K562 (cell line): ENCODE data around the gene PARD6B. TPM values are rescaled to one million over a fixed set of nuclear protein-coding genes. Genes with fewer than 3 reads are reported as not detected.

Source experiments
- ATF4 ChIP-seq: fragments of 450-650 bp; formaldehyde crosslinking; IDR thresholded peaks from 2 replicates; pipeline ENCODE4 v1.4.0; 2022; ENCODE audit warnings: mild to moderate bottlenecking, moderate library complexity
- ATF7 ChIP-seq: fragments of 450-650 bp; IDR thresholded peaks from 2 replicates; pipeline ENCODE4 v1.7.1; 2014; ENCODE audit warnings: mild to moderate bottlenecking, moderate library complexity
- CEBPZ ChIP-seq: fragments of 150-350 bp; IDR thresholded peaks from 2 replicates; pipeline ENCODE4 v1.6.1; 2014; ENCODE audit warnings: low read depth, mild to moderate bottlenecking, low read length, borderline replicate concordance
- CHAMP1 ChIP-seq: fragments of 450-650 bp; IDR thresholded peaks from 2 replicates; pipeline ENCODE4 v1.6.1; 2016; ENCODE audit warnings: mild to moderate bottlenecking
- CTBP1 ChIP-seq: fragments of 450-650 bp; IDR thresholded peaks from 2 replicates; pipeline ENCODE4 v1.6.1; 2016; ENCODE audit warnings: borderline replicate concordance
- DLX4 ChIP-seq: fragments of 250-450 bp; sonication (Bioruptor Pico); IDR thresholded peaks from 2 replicates; pipeline ENCODE4 v1.6.1; 2021; ENCODE audit warnings: mild to moderate bottlenecking
- E2F6 ChIP-seq, 2 experiments: IDR thresholded peaks; 2 replicates each; pipeline ENCODE4 v1.6.1; 2011; ENCODE audit warnings: borderline replicate concordance in 1 of 2, control low read depth in 1 of 2, low read depth in 1 of 2, low read length in 1 of 2, mild to moderate bottlenecking in 1 of 2, mixed read lengths in 1 of 2, moderate library complexity in 1 of 2; ENCODE audit not compliant: insufficient read depth in 1 of 2, insufficient read length in 1 of 2, poor library complexity in 1 of 2, severe bottlenecking in 1 of 2; ENCODE audit errors: extremely low read depth in 1 of 2
- HIVEP1 ChIP-seq: fragments of 250-450 bp; sonication (Bioruptor Pico); IDR thresholded peaks from 2 replicates; pipeline ENCODE4 v1.4.0; 2020; ENCODE audit warnings: mild to moderate bottlenecking
- KDM4B ChIP-seq, 2 experiments: fragments of 450-650 bp in 1 of 2; sonication (generic) in 1 of 2; IDR thresholded peaks; 2 replicates each; pipeline ENCODE4 v1.6.1; 2016 to 2017; ENCODE audit warnings: borderline replicate concordance in 2 of 2, antibody characterized with exemption in 1 of 2, low read depth in 1 of 2, mild to moderate bottlenecking in 1 of 2
- NUFIP1 ChIP-seq: fragments of 450-650 bp; IDR thresholded peaks from 2 replicates; pipeline ENCODE4 v1.6.1; 2018; ENCODE audit not compliant: partially characterized antibody
- TOE1 ChIP-seq, 2 experiments: fragments of 450-650 bp in 1 of 2; sonication (generic) in 1 of 2; formaldehyde crosslinking in 1 of 2; IDR thresholded peaks; 2 replicates each; pipeline versions ENCODE4 v1.7.1 to v1.8.0; 2016 to 2022; ENCODE audit warnings: borderline replicate concordance in 2 of 2, mild to moderate bottlenecking in 2 of 2, antibody characterized with exemption in 1 of 2, inconsistent platforms in 1 of 2, low read depth in 1 of 2, missing genetic modification reagents in 1 of 2, moderate library complexity in 1 of 2
- ZFP30 ChIP-seq: fragments of 250-450 bp; sonication (Bioruptor Pico); IDR thresholded peaks from 2 replicates; pipeline ENCODE4 v1.8.0; 2022; ENCODE audit warnings: moderate library complexity, mild to moderate bottlenecking, inconsistent platforms, borderline replicate concordance
- ZNF274 ChIP-seq: IDR thresholded peaks from 2 replicates; pipeline ENCODE4 v1.6.1; 2011; ENCODE audit warnings: low read depth, mild to moderate bottlenecking, low read length, moderate library complexity, borderline replicate concordance
- ZNF740 ChIP-seq, 3 experiments: fragments of 200-800 bp in 1 of 3; sonication (Bioruptor generic) in 1 of 3; sonication (generic) in 1 of 3; formaldehyde crosslinking in 1 of 3; IDR thresholded peaks; 2 replicates each; pipeline versions ENCODE4 v1.6.1 to v1.8.0; 2016 to 2022; ENCODE audit warnings: mild to moderate bottlenecking in 2 of 3, missing compliant biosample characterization in 2 of 3, missing genetic modification characterization in 2 of 3, missing genetic modification reagents in 1 of 3
- polyA plus RNA-seq, 8 experiments: library from polyadenylated mRNA; depleted of rRNA in 4 of 8; stranded (reverse) in 5 of 8; unstranded in 3 of 8; fragments of >200 nt; fragmentation: Nextera tagmentation in 2 of 8; fragmentation: Illumina TruSeq in 1 of 8; extraction: Ambion mirVana in 2 of 8; extraction: Trizol in 1 of 8; gene quantifications; 2 replicates each; pipeline versions ENCODE4 v1.2.1 to v1.2.3, GENCODE V29; 2011 to 2014; ENCODE audit warnings: inconsistent platforms in 1 of 8, missing spikeins in 1 of 8
- total RNA-seq, 7 experiments: library from RNA; depleted of rRNA in 6 of 7; stranded (reverse); fragments of >200 nt in 6 of 7; fragmentation: Illumina TruSeq in 2 of 7; extraction: Trizol in 2 of 7; gene quantifications; 2 replicates each; pipeline versions ENCODE4 v1.2.1 to v1.2.3, GENCODE V29; 2011 to 2021; ENCODE audit warnings: low replicate concordance in 1 of 7

Gene PARD6B
- total and polyA plus RNA-seq, 9 of the 15 experiments (the other 6 are each of a cell fraction or from before 2014, with no cell fraction given): 1.7 to 12.3 (median 5.5) TPM

GRCh38 chr20:50788045-50788991 is 56.9 kb downstream of the PARD6B start (continued):
- TF ChIP-seq TOE1 (IDR thresholded peaks at IDR 0.05; ENCODE audit: borderline replicate concordance) (no peak), TOE1 (CRISPR knock-in tag; IDR thresholded peaks at IDR 0.05; ENCODE audit: borderline replicate concordance, low read depth) (no peak), ZFP30 (CRISPR knock-in tag) (no peak), ZNF740 (CRISPR knock-in tag; IDR thresholded peaks at IDR 0.05) (no peak), ZNF740 (tag; IDR thresholded peaks at IDR 0.05) (no peak), NUFIP1 (no peak), HIVEP1 (CRISPR knock-in tag) (no peak), ZNF274 (no peak), CEBPZ (no peak), E2F6 (IDR thresholded peaks at IDR 0.05; ENCODE audit: borderline replicate concordance in 1 of 2, extremely low read depth in 1 of 2, insufficient read depth in 1 of 2, insufficient read length in 1 of 2, low read depth in 1 of 2, low read length in 1 of 2, poor library complexity in 1 of 2, severe bottlenecking in 1 of 2) (no peak), CHAMP1 (no peak), ATF7 (no peak), KDM4B (IDR thresholded peaks at IDR 0.05; ENCODE audit: borderline replicate concordance in 2 of 2, low read depth in 1 of 2) (no peak), DLX4 (CRISPR knock-in tag) (no peak), ATF4 (CRISPR knock-in tag) (no peak), CTBP1 (no peak)
